Fibroblast of villous mesenchyme (primary cell): ENCODE measurements around the gene ABCC4. TPM values are rescaled to one million over a fixed set of nuclear protein-coding genes. Genes with fewer than 3 reads are reported as not detected.

ENCODE experiments used
- DNase-seq: peaks from one replicate; pipeline ENCODE4 v3.0.0-alpha.2; 2010; ENCODE audit warnings: low read depth
- H3K4me3 ChIP-seq: 2 replicates; pipeline ENCODE4 v1.5.1; 2011; ENCODE audit warnings: low read depth, mild to moderate bottlenecking, low read length
- total RNA-seq: library from RNA; depleted of rRNA; stranded (reverse); fragments of >200 nt; gene quantifications from 2 replicates; pipeline ENCODE4 v1.2.3, GENCODE V29; 2012
- TF ChIP-seq, protein P1 (sequence below): IDR thresholded peaks from 2 replicates; pipeline ENCODE4 v1.5.1; 2012; ENCODE audit warnings: low read depth, mild to moderate bottlenecking, low read length; ENCODE audit not compliant: insufficient read depth

The ABCC4 gene
- total RNA-seq, 1 donor: 56.6 TPM

DNA sequence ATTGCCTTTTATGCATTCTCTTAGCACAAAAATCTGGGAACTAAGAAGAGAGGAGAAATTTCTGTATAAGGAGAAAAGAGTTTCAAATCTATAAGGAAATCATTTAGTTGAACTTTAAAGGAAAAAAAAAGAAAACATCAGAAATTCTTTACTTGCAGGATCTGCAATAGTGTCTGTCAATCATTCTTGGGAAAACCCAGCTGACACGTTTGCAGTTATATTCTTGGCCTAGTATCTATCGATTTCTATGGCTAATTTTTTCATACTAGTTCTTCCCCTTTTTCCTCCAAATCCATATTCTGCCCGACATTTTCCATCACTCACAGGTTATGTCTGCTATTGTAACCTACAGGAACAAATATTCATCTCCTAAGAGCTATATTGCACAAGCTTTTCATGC, 160.7 kb downstream of the ABCC4 start:
- no peak overlapping the region for H3K4me3 ChIP-seq
- TF ChIP-seq, protein P1, sequence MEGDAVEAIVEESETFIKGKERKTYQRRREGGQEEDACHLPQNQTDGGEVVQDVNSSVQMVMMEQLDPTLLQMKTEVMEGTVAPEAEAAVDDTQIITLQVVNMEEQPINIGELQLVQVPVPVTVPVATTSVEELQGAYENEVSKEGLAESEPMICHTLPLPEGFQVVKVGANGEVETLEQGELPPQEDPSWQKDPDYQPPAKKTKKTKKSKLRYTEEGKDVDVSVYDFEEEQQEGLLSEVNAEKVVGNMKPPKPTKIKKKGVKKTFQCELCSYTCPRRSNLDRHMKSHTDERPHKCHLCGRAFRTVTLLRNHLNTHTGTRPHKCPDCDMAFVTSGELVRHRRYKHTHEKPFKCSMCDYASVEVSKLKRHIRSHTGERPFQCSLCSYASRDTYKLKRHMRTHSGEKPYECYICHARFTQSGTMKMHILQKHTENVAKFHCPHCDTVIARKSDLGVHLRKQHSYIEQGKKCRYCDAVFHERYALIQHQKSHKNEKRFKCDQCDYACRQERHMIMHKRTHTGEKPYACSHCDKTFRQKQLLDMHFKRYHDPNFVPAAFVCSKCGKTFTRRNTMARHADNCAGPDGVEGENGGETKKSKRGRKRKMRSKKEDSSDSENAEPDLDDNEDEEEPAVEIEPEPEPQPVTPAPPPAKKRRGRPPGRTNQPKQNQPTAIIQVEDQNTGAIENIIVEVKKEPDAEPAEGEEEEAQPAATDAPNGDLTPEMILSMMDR: no peak

DNA sequence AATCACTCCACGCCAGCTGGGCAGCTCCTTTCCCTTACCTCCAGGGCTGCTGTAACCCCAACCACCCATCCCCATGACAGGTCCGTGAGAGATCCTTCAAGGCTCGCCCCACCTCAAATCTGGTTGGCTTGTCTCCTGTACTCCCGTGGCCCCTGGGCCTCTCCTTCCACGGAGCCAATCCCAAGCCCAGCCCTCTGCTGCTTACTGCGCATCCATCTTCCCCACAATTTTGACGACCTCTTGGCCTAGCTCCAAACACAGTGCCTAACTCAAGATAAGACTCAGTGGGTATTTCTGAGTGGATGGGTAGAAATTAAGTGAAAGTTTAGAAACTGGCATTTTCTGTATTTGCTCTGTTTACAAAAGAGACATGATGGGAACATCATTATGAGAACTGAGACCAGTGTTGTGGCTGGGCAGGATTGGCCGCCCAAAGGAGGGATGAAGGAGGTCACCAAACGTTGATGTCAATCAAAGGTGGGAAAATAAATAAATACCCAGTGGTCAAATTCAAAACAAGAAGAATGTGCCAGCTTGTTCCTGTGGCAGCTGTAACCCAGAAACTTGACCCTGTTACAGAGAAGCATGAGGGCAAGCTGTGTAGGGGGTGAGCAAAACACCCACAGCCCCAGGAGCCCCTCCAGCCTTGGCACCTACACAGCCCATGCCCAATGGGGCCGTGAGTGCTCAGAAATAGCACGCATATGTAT, 162.2 kb downstream of the ABCC4 start:
- no peak overlapping the region for H3K4me3 ChIP-seq
- DNase-seq: no peak
- TF ChIP-seq, protein P1: no peak

More for the DNA sequence above, 160.7 kb downstream of the ABCC4 start:
- no peak for DNase-seq

GRCh38 chr13:95137096-95137495, 164.2 kb downstream of the ABCC4 start:
- DNase-seq: no peak
- H3K4me3 ChIP-seq: no peak overlapping the region
- TF ChIP-seq, protein P1: no peak

- TF ChIP-seq, protein P1: no peak
- DNase-seq: no peak
- no peak overlapping the region for H3K4me3 ChIP-seq
These were observed 164.6 kb downstream of the ABCC4 start for GRCh38 chr13:95136638-95137037.

GRCh38 chr13:95133498-95133897, 167.8 kb downstream of the ABCC4 start:
- H3K4me3 ChIP-seq: no peak overlapping the region
- DNase-seq: no peak
- TF ChIP-seq, protein P1: no peak

DNA sequence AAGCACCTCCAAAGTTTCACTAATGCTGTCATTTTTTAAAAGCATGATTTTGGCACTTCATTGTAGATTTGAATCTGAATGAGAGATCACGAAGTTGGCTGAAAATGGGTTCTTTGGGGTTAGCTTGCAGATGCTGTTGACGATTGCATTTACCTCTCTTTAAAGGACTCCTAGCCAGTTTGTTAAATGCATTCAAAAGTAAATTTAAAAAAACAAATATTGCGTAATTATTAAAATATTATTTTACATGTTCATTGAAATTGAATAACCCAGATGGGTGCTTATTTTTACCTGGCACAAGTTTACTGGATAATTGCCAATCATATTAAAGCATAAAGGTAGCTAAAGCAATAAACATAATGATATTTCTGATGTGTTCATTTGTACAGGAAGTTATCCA, 172.2 kb downstream of the ABCC4 start:
- no peak for DNase-seq
- H3K4me3 ChIP-seq: no peak overlapping the region
- TF ChIP-seq, protein P1: no peak
